SU-DHL-6 (cell line): ENCODE data around the gene CCDC116.

Experiments used
- H2AFZ ChIP-seq: fragments of 200-600 bp; sonication (generic); 2 replicates; pipeline ENCODE4 v1.6.1; 2014; ENCODE audit warnings: low read depth, mild to moderate bottlenecking, moderate library complexity, mixed read lengths, antibody characterized with exemption, low read length; ENCODE audit not compliant: severe bottlenecking
- H3F3A ChIP-seq: fragments of 200-600 bp; shearing (Covaris generic); 2 replicates; pipeline ENCODE4 v1.6.0; 2016; ENCODE audit warnings: antibody characterized with exemption, mild to moderate bottlenecking; ENCODE audit not compliant: insufficient read depth
- H3K27ac ChIP-seq: fragments of 200-600 bp; sonication (generic); 2 replicates; pipeline ENCODE4 v1.5.1; 2016; ENCODE audit warnings: low read depth, mild to moderate bottlenecking, low read length, moderate library complexity, mixed read lengths
- H3K27me3 ChIP-seq: fragments of 200-600 bp; sonication (generic), shearing (Covaris generic); 2 replicates; pipeline ENCODE4 v1.6.0; 2014; ENCODE audit warnings: mild to moderate bottlenecking, low read length
- H3K36me3 ChIP-seq: fragments of 200-600 bp; sonication (generic); 2 replicates; pipeline ENCODE4 v1.6.1; 2014; ENCODE audit warnings: mild to moderate bottlenecking, low read length, mixed read lengths
- H3K4me2 ChIP-seq: fragments of 300-600, 200-600 bp; shearing (Covaris generic), sonication (generic); 2 replicates; pipeline ENCODE4 v1.6.0; 2014; ENCODE audit warnings: low read length, low read depth, mild to moderate bottlenecking; ENCODE audit not compliant: poor library complexity, severe bottlenecking
- H3K4me3 ChIP-seq: fragments of 200-600 bp; sonication (generic); 2 replicates; pipeline ENCODE4 v1.5.1; 2014; ENCODE audit warnings: antibody characterized with exemption, low read length, mild to moderate bottlenecking, mixed read lengths; ENCODE audit not compliant: insufficient read depth, poor library complexity, severe bottlenecking
- H3K79me2 ChIP-seq: fragments of 200-600 bp; sonication (generic); 2 replicates; pipeline ENCODE4 v1.6.1; 2014; ENCODE audit warnings: mild to moderate bottlenecking, low read length, moderate library complexity; ENCODE audit not compliant: insufficient read depth
- H3K9ac ChIP-seq: fragments of 200-600 bp; sonication (generic); 2 replicates; pipeline ENCODE4 v1.7.0; 2014; ENCODE audit warnings: mild to moderate bottlenecking, low read length
- H3K9me2 ChIP-seq: fragments of 200-600 bp; sonication (generic); replicated peaks from 2 replicates; pipeline ENCODE4 v1.6.1; 2014; ENCODE audit warnings: low read length; ENCODE audit not compliant: insufficient read depth
- H3K9me3 ChIP-seq: fragments of 200-600 bp; sonication (generic); 2 replicates; pipeline ENCODE4 v1.6.1; 2014; ENCODE audit warnings: low read length, mixed read lengths; ENCODE audit not compliant: insufficient read depth
- H4K20me1 ChIP-seq: fragments of 200-600 bp; sonication (generic); 2 replicates; pipeline ENCODE4 v1.6.1; 2014; ENCODE audit warnings: low read depth, mild to moderate bottlenecking, antibody characterized with exemption, low read length, moderate library complexity, mixed read lengths
- CTCF ChIP-seq: fragments of 200-600 bp; sonication (generic); IDR thresholded peaks from one replicate; pipeline ENCODE4 v1.5.1; 2017; ENCODE audit warnings: antibody characterized with exemption, mild to moderate bottlenecking, low read length, moderate library complexity; ENCODE audit not compliant: insufficient read depth, poor library complexity, severe bottlenecking
- EZH2phosphoT487 ChIP-seq: fragments of 200-600 bp; sonication (generic), shearing (Covaris generic); conservative IDR thresholded peaks from 2 replicates; pipeline ENCODE4 v1.6.1; 2018; ENCODE audit warnings: mild to moderate bottlenecking, antibody characterized with exemption, low read length, moderate library complexity, mixed read lengths

Gene CCDC116

GRCh38 chr22:21660904-21661303 lies 28.3 kb downstream of the CCDC116 start:
- Histone ChIP-seq H4K20me1 (no peaks in the 10 kb centered on the region), H3K4me3 (no peak overlapping the region), H3K27ac (no peak overlapping the region), H2AFZ (no peak overlapping the region), H3K9me2 (no peaks in the 10 kb centered on the region), H3K79me2 (no peaks in the 10 kb centered on the region), H3K9ac (no peak overlapping the region), H3F3A (peaks cover 10% of the 10 kb centered on the region; the same call in 1 of the 2 replicates), H3K4me2 (no peak overlapping the region), H3K9me3 (no peaks in the 10 kb centered on the region), H3K36me3 (no peaks in the 10 kb centered on the region), H3K27me3 (no peaks in the 10 kb centered on the region)
- TF ChIP-seq EZH2phosphoT487 (no peak), CTCF (no peak)

- H3K9me2 ChIP-seq = no peaks in the 10 kb centered on the region
- H4K20me1 ChIP-seq = no peaks in the 10 kb centered on the region
- H3K4me3 ChIP-seq = no peak overlapping the region
- no peaks in the 10 kb centered on the region for H3K9me3 ChIP-seq
- no peak overlapping the region for H2AFZ ChIP-seq
- no peak overlapping the region for H3K27ac ChIP-seq
- no peak overlapping the region for H3K9ac ChIP-seq
- H3K4me2 ChIP-seq = no peak overlapping the region
- no peaks in the 10 kb centered on the region for H3K27me3 ChIP-seq
- H3K79me2 ChIP-seq = peaks cover 3% of the 10 kb centered on the region; the same call in 1 of the 2 replicates
- peaks cover 3% of the 10 kb centered on the region; the same call in 1 of the 2 replicates for H3F3A ChIP-seq
- H3K36me3 ChIP-seq = no peaks in the 10 kb centered on the region
- TF ChIP-seq CTCF = no peak
- TF ChIP-seq EZH2phosphoT487 = no peak
Measured at GRCh38 chr22:21661991-21662390, 29.4 kb downstream of the CCDC116 start.

- Histone ChIP-seq H3K9ac (no peak overlapping the region), H3K4me2 (no peak overlapping the region), H3K4me3 (no peak overlapping the region), H2AFZ (no peak overlapping the region), H3K9me2 (no peaks in the 10 kb centered on the region), H3K27ac (no peak overlapping the region), H3K79me2 (peaks cover 4% of the 10 kb centered on the region; the same call in 1 of the 2 replicates), H4K20me1 (no peaks in the 10 kb centered on the region), H3F3A (no peaks in the 10 kb centered on the region), H3K36me3 (no peaks in the 10 kb centered on the region), H3K27me3 (no peaks in the 10 kb centered on the region), H3K9me3 (no peaks in the 10 kb centered on the region)
- TF ChIP-seq EZH2phosphoT487 (no peak), CTCF (no peak)
Measured at GRCh38 chr22:21663738-21664137, 31.2 kb downstream of the CCDC116 start.
